Endodermal cell (in vitro differentiated cells): ENCODE data around the gene CYP2B6. TPM values are rescaled to one million over a fixed set of nuclear protein-coding genes. Genes with fewer than 3 reads are reported as not detected.

Source experiments
- DNase-seq: peaks from one replicate; pipeline ENCODE4 v3.0.0-alpha.2; 2017
- H3K27ac ChIP-seq: 2 replicates; pipeline ENCODE4 v1.5.1; 2013; ENCODE audit warnings: mild to moderate bottlenecking, low read depth, low read length, moderate library complexity
- H3K27me3 ChIP-seq: 2 replicates; pipeline ENCODE4 v1.6.1; 2013; ENCODE audit warnings: mild to moderate bottlenecking, low read length, moderate library complexity; ENCODE audit not compliant: insufficient read depth, control insufficient read depth, poor library complexity, severe bottlenecking
- H3K36me3 ChIP-seq: 2 replicates; pipeline ENCODE4 v1.7.0; 2013; ENCODE audit warnings: mild to moderate bottlenecking, low read length, moderate library complexity; ENCODE audit not compliant: control insufficient read depth, insufficient read depth
- H3K4me1 ChIP-seq: one replicate; pipeline ENCODE4 v1.7.0; 2013; ENCODE audit warnings: low read length; ENCODE audit not compliant: control insufficient read depth, insufficient read depth
- H3K4me3 ChIP-seq: 2 replicates; pipeline ENCODE4 v1.5.1; 2013; ENCODE audit warnings: mild to moderate bottlenecking, low read length, moderate library complexity
- H3K9ac ChIP-seq: 2 replicates; pipeline ENCODE4 v1.6.1; 2013; ENCODE audit warnings: mild to moderate bottlenecking, low read length, moderate library complexity; ENCODE audit not compliant: poor library complexity, severe bottlenecking; ENCODE audit errors: extremely low read depth
- H3K9me3 ChIP-seq: 2 replicates; pipeline ENCODE4 v1.6.1; 2013; ENCODE audit warnings: mild to moderate bottlenecking, low read length, moderate library complexity; ENCODE audit not compliant: control insufficient read depth
- H3K27ac Mint-ChIP-seq: 2 replicates; pipeline ENCODE4 v1.8.0; 2020; ENCODE audit warnings: mixed read lengths
- H3K27me3 Mint-ChIP-seq: 2 replicates; pipeline ENCODE4 v1.8.0; 2021; ENCODE audit warnings: mild to moderate bottlenecking, mixed read lengths; ENCODE audit not compliant: insufficient read depth
- H3K36me3 Mint-ChIP-seq: 2 replicates; pipeline ENCODE4 v1.8.0; 2020; ENCODE audit warnings: low read depth, mixed read lengths
- H3K4me1 Mint-ChIP-seq: 2 replicates; pipeline ENCODE4 v1.8.0; 2020; ENCODE audit warnings: mixed read lengths
- H3K4me3 Mint-ChIP-seq: 2 replicates; pipeline ENCODE4 v1.8.0; 2020; ENCODE audit warnings: mild to moderate bottlenecking, moderate library complexity, mixed read lengths
- H3K9me3 Mint-ChIP-seq: 2 replicates; pipeline ENCODE4 v1.8.0; 2020; ENCODE audit warnings: mild to moderate bottlenecking, mixed read lengths
- CTCF ChIP-seq: fragments of 200-600 bp; sonication (generic); conservative IDR thresholded peaks from 2 replicates; pipeline ENCODE4 v1.5.0; 2021; ENCODE audit warnings: antibody characterized with exemption, mild to moderate bottlenecking
- WGBS, 2 experiments: methylation state at CpG; one replicate each; pipeline versions ENCODE4 v1.1.5 to v1.1.7; 2013; ENCODE audit warnings: missing lambda C conversion rate in 2 of 2, mixed read lengths in 1 of 2; ENCODE audit not compliant: insufficient coverage in 1 of 2, insufficient read length in 1 of 2; 5-methylcytosine and 5-hydroxymethylcytosine counted together
- total RNA-seq, 2 donors: library from RNA; stranded (reverse); fragmentation: NEBNext Ultra II Directional in 1 of 2; extraction: Animal tissue kit (Norgen Biotek cat#: 25700) in 1 of 2; gene quantifications; 2 replicates in 1 of 2; 3 replicates in 1 of 2; pipeline ENCODE4 v1.2.1, GENCODE V29; 2021

CYP2B6 gene
- total RNA-seq, 2 donors from 2014 or later = 0.75 TPM; not detected in 1

GRCh38 chr19:40947114-40947513 lies 44.0 kb upstream of the CYP2B6 start:
- no peak for TF ChIP-seq CTCF
- Histone ChIP-seq H3K27ac (no peak overlapping the region), H3K27me3 (no peaks in the 10 kb centered on the region), H3K36me3 (no peaks in the 10 kb centered on the region), H3K4me3 (no peak overlapping the region), H3K9me3 (peaks cover 7% of the 10 kb centered on the region), H3K4me1 (no peaks in the 10 kb centered on the region), H3K9ac (no peak overlapping the region)
- H3K27me3 Mint-ChIP-seq = peaks cover 48% of the 10 kb centered on the region
- no peaks in the 10 kb centered on the region for H3K36me3 Mint-ChIP-seq
- H3K4me1 Mint-ChIP-seq = no peaks in the 10 kb centered on the region
- no peak for DNase-seq
- H3K27ac Mint-ChIP-seq = no peak overlapping the region
- peaks cover 24% of the 10 kb centered on the region for H3K9me3 Mint-ChIP-seq
- H3K4me3 Mint-ChIP-seq = no peak overlapping the region
- 90 to 94% methylated on average over 2 of the region's 2 CpGs for WGBS, 2 experiments

GRCh38 chr19:40947573-40947972 lies 43.5 kb upstream of the CYP2B6 start:
- no peak overlapping the region for H3K27ac Mint-ChIP-seq
- H3K27me3 Mint-ChIP-seq = peaks cover 48% of the 10 kb centered on the region
- peaks cover 29% of the 10 kb centered on the region for H3K9me3 Mint-ChIP-seq
- no peak overlapping the region for H3K4me3 Mint-ChIP-seq
- no peaks in the 10 kb centered on the region for H3K4me1 Mint-ChIP-seq
- Histone ChIP-seq H3K4me1 (no peaks in the 10 kb centered on the region), H3K36me3 (no peaks in the 10 kb centered on the region), H3K27ac (no peak overlapping the region), H3K9ac (no peak overlapping the region), H3K9me3 (peaks cover 7% of the 10 kb centered on the region), H3K27me3 (no peaks in the 10 kb centered on the region), H3K4me3 (no peak overlapping the region)
- WGBS, 2 experiments = 83 to 86% methylated on average over 1 to 2 of the region's 2 CpGs
- no peaks in the 10 kb centered on the region for H3K36me3 Mint-ChIP-seq
- TF ChIP-seq CTCF = no peak
- DNase-seq = no peak

- Histone ChIP-seq H3K4me3 (no peak overlapping the region), H3K27ac (no peak overlapping the region), H3K4me1 (no peaks in the 10 kb centered on the region), H3K9me3 (peaks cover 17% of the 10 kb centered on the region), H3K9ac (no peak overlapping the region), H3K27me3 (no peaks in the 10 kb centered on the region), H3K36me3 (no peaks in the 10 kb centered on the region)
- 93% methylated on average over 5 to 16 of the region's 18 CpGs for WGBS, 2 experiments
- TF ChIP-seq CTCF = no peak
- Mint-ChIP-seq H3K9me3 (peaks cover 40% of the 10 kb centered on the region), H3K27me3 (peaks cover 45% of the 10 kb centered on the region), H3K36me3 (no peaks in the 10 kb centered on the region), H3K4me3 (no peak overlapping the region), H3K27ac (no peak overlapping the region), H3K4me1 (no peaks in the 10 kb centered on the region)
- no peak for DNase-seq
Observed at GRCh38 chr19:40948580-40949299, 42.3 kb upstream of the CYP2B6 start.
